Neural progenitor cell (in vitro differentiated cells): ENCODE data around the gene VPS29.

ENCODE experiments used
- EZH2phosphoT487 ChIP-seq: fragments of 200-600 bp; sonication (generic); IDR thresholded peaks from 2 replicates; pipeline ENCODE4 v1.6.1; 2017; ENCODE audit warnings: antibody characterized with exemption
- TF ChIP-seq, protein P1 (sequence below): fragments of 200-600 bp; sonication (generic); IDR thresholded peaks from 2 replicates; pipeline ENCODE4 v1.5.1; 2017; ENCODE audit warnings: antibody characterized with exemption, mild to moderate bottlenecking

DNA sequence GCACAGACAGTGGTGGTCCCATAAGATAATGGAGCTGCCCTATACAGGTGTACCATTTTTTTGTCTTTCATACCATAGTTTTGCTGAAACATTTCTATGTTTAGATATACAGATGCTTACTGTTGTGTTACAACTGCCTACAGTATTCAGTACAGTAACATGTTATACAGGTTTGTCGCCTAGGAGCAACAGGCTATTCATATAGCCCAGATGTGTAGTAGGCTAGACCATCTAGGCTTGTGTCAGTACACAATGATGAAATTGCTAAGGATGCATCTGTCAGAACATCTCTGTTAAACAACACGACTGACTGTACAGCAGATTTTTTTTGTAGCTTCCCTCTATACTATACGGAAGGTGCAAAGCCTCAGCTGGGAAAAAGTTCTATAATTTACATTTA is 30.7 kb upstream of the VPS29 start:
- TF ChIP-seq, protein P1, sequence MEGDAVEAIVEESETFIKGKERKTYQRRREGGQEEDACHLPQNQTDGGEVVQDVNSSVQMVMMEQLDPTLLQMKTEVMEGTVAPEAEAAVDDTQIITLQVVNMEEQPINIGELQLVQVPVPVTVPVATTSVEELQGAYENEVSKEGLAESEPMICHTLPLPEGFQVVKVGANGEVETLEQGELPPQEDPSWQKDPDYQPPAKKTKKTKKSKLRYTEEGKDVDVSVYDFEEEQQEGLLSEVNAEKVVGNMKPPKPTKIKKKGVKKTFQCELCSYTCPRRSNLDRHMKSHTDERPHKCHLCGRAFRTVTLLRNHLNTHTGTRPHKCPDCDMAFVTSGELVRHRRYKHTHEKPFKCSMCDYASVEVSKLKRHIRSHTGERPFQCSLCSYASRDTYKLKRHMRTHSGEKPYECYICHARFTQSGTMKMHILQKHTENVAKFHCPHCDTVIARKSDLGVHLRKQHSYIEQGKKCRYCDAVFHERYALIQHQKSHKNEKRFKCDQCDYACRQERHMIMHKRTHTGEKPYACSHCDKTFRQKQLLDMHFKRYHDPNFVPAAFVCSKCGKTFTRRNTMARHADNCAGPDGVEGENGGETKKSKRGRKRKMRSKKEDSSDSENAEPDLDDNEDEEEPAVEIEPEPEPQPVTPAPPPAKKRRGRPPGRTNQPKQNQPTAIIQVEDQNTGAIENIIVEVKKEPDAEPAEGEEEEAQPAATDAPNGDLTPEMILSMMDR: no peak
- TF ChIP-seq EZH2phosphoT487: no peak
